Measurements from ENCODE around the gene CORIN.

GRCh38 chr4:47785153-47785552 is 52.7 kb downstream of the CORIN start:
- TF ChIP-seq CTCF (IDR thresholded peaks at IDR 0.05) = no peak
- TF ChIP-seq EP300 (IDR thresholded peaks at IDR 0.05) = no peak

Data from upper lobe of left lung (tissue), 4 donors.